Measurements from ENCODE around the gene SIX5. TPM values are rescaled to one million over a fixed set of nuclear protein-coding genes. Genes with fewer than 3 reads are reported as not detected.

Gene SIX5
- total RNA-seq, 1 donor from 2014 or later, result 5.6 TPM

- Mint-ChIP-seq H3K9me3 (no peaks in the 10 kb centered on the region), H3K27ac (no peak overlapping the region), H3K27me3 (ENCODE audit: insufficient read depth) (peaks cover 28% of the 10 kb centered on the region), H3K36me3 (ENCODE audit: low read depth) (peaks cover 3% of the 10 kb centered on the region), H3K4me3 (peak overlapping the region; percentile 77), H3K4me1 (ENCODE audit: low read depth) (peaks cover 9% of the 10 kb centered on the region)
- DNase-seq (ENCODE audit: low spot score), result no peak
- intact Hi-C loops (cut with micrococcal nuclease), result no loop called here
These were observed 984 bp downstream of the SIX5 start for GRCh38 chr19:45767881-45768654.

- H3K27me3 Mint-ChIP-seq (ENCODE audit: insufficient read depth), result peaks cover 28% of the 10 kb centered on the region
- no peaks in the 10 kb centered on the region for H3K9me3 Mint-ChIP-seq
- peaks cover 3% of the 10 kb centered on the region for H3K36me3 Mint-ChIP-seq (ENCODE audit: low read depth)
- no peak overlapping the region for H3K27ac Mint-ChIP-seq
- peaks cover 9% of the 10 kb centered on the region for H3K4me1 Mint-ChIP-seq (ENCODE audit: low read depth)
- peak overlapping the region; percentile 11 for H3K4me3 Mint-ChIP-seq
- intact Hi-C loops (cut with micrococcal nuclease), result no loop called here
- no peak for DNase-seq (ENCODE audit: low spot score)
These were observed 1.6 kb downstream of the SIX5 start for GRCh38 chr19:45767410-45767880.

- H3K4me1 Mint-ChIP-seq (ENCODE audit: low read depth), result peaks cover 9% of the 10 kb centered on the region
- H3K4me3 Mint-ChIP-seq, result peak overlapping the region; percentile 11
- H3K27ac Mint-ChIP-seq, result no peak overlapping the region
- H3K27me3 Mint-ChIP-seq (ENCODE audit: insufficient read depth), result peaks cover 26% of the 10 kb centered on the region
- peaks cover 3% of the 10 kb centered on the region for H3K36me3 Mint-ChIP-seq (ENCODE audit: low read depth)
- intact Hi-C loops (cut with micrococcal nuclease), result no loop called here
- no peak for DNase-seq (ENCODE audit: low spot score)
- no peaks in the 10 kb centered on the region for H3K9me3 Mint-ChIP-seq
These were observed 2.1 kb downstream of the SIX5 start for GRCh38 chr19:45766869-45767346.

GRCh38 chr19:45766296-45766868 lies 2.7 kb downstream of the SIX5 start:
- intact Hi-C loops (cut with micrococcal nuclease), result no loop called here
- peaks cover 25% of the 10 kb centered on the region for H3K27me3 Mint-ChIP-seq (ENCODE audit: insufficient read depth)
- H3K4me3 Mint-ChIP-seq, result no peak overlapping the region
- no peaks in the 10 kb centered on the region for H3K9me3 Mint-ChIP-seq
- no peak for DNase-seq (ENCODE audit: low spot score)
- H3K4me1 Mint-ChIP-seq (ENCODE audit: low read depth), result peaks cover 9% of the 10 kb centered on the region
- no peak overlapping the region for H3K27ac Mint-ChIP-seq
- H3K36me3 Mint-ChIP-seq (ENCODE audit: low read depth), result peaks cover 3% of the 10 kb centered on the region

GRCh38 chr19:45765702-45766295 lies 3.3 kb downstream of the SIX5 start:
- Mint-ChIP-seq H3K27ac (no peak overlapping the region), H3K27me3 (ENCODE audit: insufficient read depth) (peaks cover 21% of the 10 kb centered on the region), H3K4me3 (no peak overlapping the region), H3K4me1 (ENCODE audit: low read depth) (peaks cover 9% of the 10 kb centered on the region), H3K9me3 (no peaks in the 10 kb centered on the region), H3K36me3 (ENCODE audit: low read depth) (no peaks in the 10 kb centered on the region)
- intact Hi-C loops (cut with micrococcal nuclease), result no loop called here
- DNase-seq (ENCODE audit: low spot score), result no peak

GRCh38 chr19:45764945-45765701 lies 3.9 kb downstream of the SIX5 start:
- intact Hi-C loops (cut with micrococcal nuclease), result no loop called here

GRCh38 chr19:45764475-45764874 lies 4.6 kb downstream of the SIX5 start:
- intact Hi-C loops (cut with micrococcal nuclease), result no loop called here
- no peak overlapping the region for H3K4me3 Mint-ChIP-seq
- no peaks in the 10 kb centered on the region for H3K9me3 Mint-ChIP-seq
- H3K27ac Mint-ChIP-seq, result no peak overlapping the region
- no peak for DNase-seq (ENCODE audit: low spot score)
- H3K27me3 Mint-ChIP-seq (ENCODE audit: insufficient read depth), result peaks cover 26% of the 10 kb centered on the region
- peaks cover 6% of the 10 kb centered on the region for H3K4me1 Mint-ChIP-seq (ENCODE audit: low read depth)
- no peaks in the 10 kb centered on the region for H3K36me3 Mint-ChIP-seq (ENCODE audit: low read depth)

More at GRCh38 chr19:45764945-45765701, 3.9 kb downstream of the SIX5 start:
- H3K4me3 Mint-ChIP-seq, result no peak overlapping the region
- H3K36me3 Mint-ChIP-seq (ENCODE audit: low read depth), result no peaks in the 10 kb centered on the region
- no peaks in the 10 kb centered on the region for H3K9me3 Mint-ChIP-seq
- no peak overlapping the region for H3K27ac Mint-ChIP-seq
- H3K4me1 Mint-ChIP-seq (ENCODE audit: low read depth), result peaks cover 9% of the 10 kb centered on the region
- H3K27me3 Mint-ChIP-seq (ENCODE audit: insufficient read depth), result peaks cover 24% of the 10 kb centered on the region
- no peak for DNase-seq (ENCODE audit: low spot score)

GRCh38 chr19:45763691-45764294 lies 5.3 kb downstream of the SIX5 start:
- Mint-ChIP-seq H3K27me3 (ENCODE audit: insufficient read depth) (peaks cover 27% of the 10 kb centered on the region), H3K9me3 (no peaks in the 10 kb centered on the region), H3K4me1 (ENCODE audit: low read depth) (peaks cover under 1% of the 10 kb centered on the region), H3K36me3 (ENCODE audit: low read depth) (no peaks in the 10 kb centered on the region), H3K27ac (no peak overlapping the region), H3K4me3 (no peak overlapping the region)
- intact Hi-C loops (cut with micrococcal nuclease), result no loop called here
- no peak for DNase-seq (ENCODE audit: low spot score)

- Mint-ChIP-seq H3K36me3 (ENCODE audit: low read depth) (no peaks in the 10 kb centered on the region), H3K4me3 (no peak overlapping the region), H3K4me1 (ENCODE audit: low read depth) (no peaks in the 10 kb centered on the region), H3K27ac (no peak overlapping the region), H3K27me3 (ENCODE audit: insufficient read depth) (peaks cover 26% of the 10 kb centered on the region), H3K9me3 (no peaks in the 10 kb centered on the region)
- intact Hi-C loops (cut with micrococcal nuclease), result no loop called here
- DNase-seq (ENCODE audit: low spot score), result no peak
These were observed 6.0 kb downstream of the SIX5 start for GRCh38 chr19:45762870-45763631.

GRCh38 chr19:45761714-45762113 lies 7.3 kb downstream of the SIX5 start:
- Mint-ChIP-seq H3K9me3 (no peaks in the 10 kb centered on the region), H3K27ac (no peak overlapping the region), H3K27me3 (ENCODE audit: insufficient read depth) (peaks cover 22% of the 10 kb centered on the region), H3K4me1 (ENCODE audit: low read depth) (no peaks in the 10 kb centered on the region), H3K36me3 (ENCODE audit: low read depth) (no peaks in the 10 kb centered on the region), H3K4me3 (no peak overlapping the region)
- intact Hi-C loops (cut with micrococcal nuclease), result no loop called here
- no peak for DNase-seq (ENCODE audit: low spot score)

GRCh38 chr19:45758921-45759320 lies 10.1 kb downstream of the SIX5 start:
- H3K27ac Mint-ChIP-seq, result no peak overlapping the region
- intact Hi-C loops (cut with micrococcal nuclease), result no loop called here
- DNase-seq (ENCODE audit: low spot score), result no peak
- peaks cover 7% of the 10 kb centered on the region for H3K27me3 Mint-ChIP-seq (ENCODE audit: insufficient read depth)
- H3K4me3 Mint-ChIP-seq, result no peak overlapping the region
- no peaks in the 10 kb centered on the region for H3K4me1 Mint-ChIP-seq (ENCODE audit: low read depth)
- H3K36me3 Mint-ChIP-seq (ENCODE audit: low read depth), result no peaks in the 10 kb centered on the region
- no peaks in the 10 kb centered on the region for H3K9me3 Mint-ChIP-seq

GRCh38 chr19:45757695-45758094 lies 11.4 kb downstream of the SIX5 start:
- Mint-ChIP-seq H3K9me3 (no peaks in the 10 kb centered on the region), H3K4me3 (no peak overlapping the region), H3K27ac (no peak overlapping the region), H3K4me1 (ENCODE audit: low read depth) (no peaks in the 10 kb centered on the region), H3K36me3 (ENCODE audit: low read depth) (no peaks in the 10 kb centered on the region), H3K27me3 (ENCODE audit: insufficient read depth) (peaks cover 7% of the 10 kb centered on the region)
- intact Hi-C loops (cut with micrococcal nuclease), result no loop called here
- DNase-seq (ENCODE audit: low spot score), result no peak

All from activated T-helper 1 cell treated with anti-CD3 and anti-CD28 coated beads, Interleukin-12 subunit alpha, Interleukin-12 subunit beta, Interleukin-2, Interleukin-4 antibody, amounts not matched to agents 30 ng/mL and 10 ng/mL and 1 ng/mL, durations not matched to agents 14 hours and 24 hours and 36 hours (primary cell).